ENCODE data around the gene NUDT4. TPM values are rescaled to one million over a fixed set of nuclear protein-coding genes. Genes with fewer than 3 reads are reported as not detected.
A peak's percentile ranks its signal among the peaks of the same experiment; 100 is the strongest.

NUDT4 gene
- total and polyA plus RNA-seq, 2 of the 4 experiments (the other 2 are of a cell fraction): 23.6 to 25.6 TPM

GRCh38 chr12:93361151-93361919 lies 16.4 kb upstream of the NUDT4 start:
- Histone ChIP-seq H2BK5ac (ENCODE audit: low read depth, low read length, poor library complexity, severe bottlenecking) (no peak overlapping the region), H4K8ac (ENCODE audit: low read depth in 2 of 2, low read length in 2 of 2) (no peak overlapping the region), H3K56ac (ENCODE audit: extremely low read depth, insufficient read depth, low read length) (no peak overlapping the region), H4K5ac (ENCODE audit: low read depth, low read length) (no peak overlapping the region), H2BK20ac (ENCODE audit: low read depth, low read length) (no peak overlapping the region), H3K27ac (ENCODE audit: insufficient read depth, low read length) (no peak overlapping the region), H2BK15ac (ENCODE audit: low read depth, low read length) (no peak overlapping the region), H3K4me1 (ENCODE audit: control insufficient read depth, insufficient read depth, low read length) (no peaks in the 10 kb centered on the region; the same call in 1 of the 2 replicates), H3K4me3 (ENCODE audit: insufficient read depth, low read depth, low read length) (no peak overlapping the region), H4K91ac (ENCODE audit: insufficient read depth, low read depth, low read length) (no peak overlapping the region), H2BK120ac (ENCODE audit: low read depth, low read length) (no peak overlapping the region), H3K9me1 (ENCODE audit: insufficient read depth, low read length) (no peaks in the 10 kb centered on the region), H4K20me1 (ENCODE audit: insufficient read depth, low read length) (no peaks in the 10 kb centered on the region), H2AK5ac (ENCODE audit: low read depth, low read length) (no peak overlapping the region), H3K4me2 (ENCODE audit: low read depth, low read length) (no peak overlapping the region), H3K4ac (ENCODE audit: low read depth, low read length) (no peak overlapping the region), H3K23ac (ENCODE audit: low read depth, low read length) (no peak overlapping the region), H3K27me3 (ENCODE audit: control insufficient read depth, insufficient read depth, low read length) (no peaks in the 10 kb centered on the region), H3K36me3 (ENCODE audit: control insufficient read depth, insufficient read depth, low read length) (no peaks in the 10 kb centered on the region), H3K9ac (ENCODE audit: low read depth, low read length) (no peak overlapping the region), H3K14ac (replicated peaks; ENCODE audit: low read depth, low read length) (no peak overlapping the region), H2AK9ac (replicated peaks; ENCODE audit: low read depth, low read length, poor library complexity) (no peak overlapping the region), H3K9me3 (ENCODE audit: control insufficient read depth, insufficient read depth, low read length) (no peaks in the 10 kb centered on the region), H2AFZ (replicated peaks; ENCODE audit: low read length, poor library complexity) (no peak overlapping the region), H3K79me1 (ENCODE audit: low read depth in 1 of 2, low read length in 2 of 2) (no peaks in the 10 kb centered on the region), H3K18ac (ENCODE audit: low read depth, low read length) (no peak overlapping the region)
- ATAC-seq (ENCODE audit: low read depth) (no peak), DNase-seq (peak; percentile 39)
- dilution Hi-C loops (cut with HindIII; ENCODE audit: low sequenced_read_pairs, unreplicated experiment): no loop called here
- no CpG with 5 or more reads among the region's 5 CpGs for WGBS, 2 experiments (ENCODE audit: extremely low coverage in 2 of 2, insufficient read length in 1 of 2)
- no TSS peak for BruUV-seq (replicated peaks)
- CTCF ChIA-PET: no interaction called here
- in situ Hi-C loops (cut with MboI; ENCODE audit: low sequenced_read_pairs): no loop called here
- POLR2A ChIA-PET (ENCODE audit: unreplicated experiment): no interaction called here
- intact Hi-C loops (cut with micrococcal nuclease): no loop called here
- TF ChIP-seq, protein P1, sequence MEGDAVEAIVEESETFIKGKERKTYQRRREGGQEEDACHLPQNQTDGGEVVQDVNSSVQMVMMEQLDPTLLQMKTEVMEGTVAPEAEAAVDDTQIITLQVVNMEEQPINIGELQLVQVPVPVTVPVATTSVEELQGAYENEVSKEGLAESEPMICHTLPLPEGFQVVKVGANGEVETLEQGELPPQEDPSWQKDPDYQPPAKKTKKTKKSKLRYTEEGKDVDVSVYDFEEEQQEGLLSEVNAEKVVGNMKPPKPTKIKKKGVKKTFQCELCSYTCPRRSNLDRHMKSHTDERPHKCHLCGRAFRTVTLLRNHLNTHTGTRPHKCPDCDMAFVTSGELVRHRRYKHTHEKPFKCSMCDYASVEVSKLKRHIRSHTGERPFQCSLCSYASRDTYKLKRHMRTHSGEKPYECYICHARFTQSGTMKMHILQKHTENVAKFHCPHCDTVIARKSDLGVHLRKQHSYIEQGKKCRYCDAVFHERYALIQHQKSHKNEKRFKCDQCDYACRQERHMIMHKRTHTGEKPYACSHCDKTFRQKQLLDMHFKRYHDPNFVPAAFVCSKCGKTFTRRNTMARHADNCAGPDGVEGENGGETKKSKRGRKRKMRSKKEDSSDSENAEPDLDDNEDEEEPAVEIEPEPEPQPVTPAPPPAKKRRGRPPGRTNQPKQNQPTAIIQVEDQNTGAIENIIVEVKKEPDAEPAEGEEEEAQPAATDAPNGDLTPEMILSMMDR (conservative IDR thresholded peaks at IDR 0.05; ENCODE audit: low read depth, low read length): no peak
- TF ChIP-seq, protein P2, sequence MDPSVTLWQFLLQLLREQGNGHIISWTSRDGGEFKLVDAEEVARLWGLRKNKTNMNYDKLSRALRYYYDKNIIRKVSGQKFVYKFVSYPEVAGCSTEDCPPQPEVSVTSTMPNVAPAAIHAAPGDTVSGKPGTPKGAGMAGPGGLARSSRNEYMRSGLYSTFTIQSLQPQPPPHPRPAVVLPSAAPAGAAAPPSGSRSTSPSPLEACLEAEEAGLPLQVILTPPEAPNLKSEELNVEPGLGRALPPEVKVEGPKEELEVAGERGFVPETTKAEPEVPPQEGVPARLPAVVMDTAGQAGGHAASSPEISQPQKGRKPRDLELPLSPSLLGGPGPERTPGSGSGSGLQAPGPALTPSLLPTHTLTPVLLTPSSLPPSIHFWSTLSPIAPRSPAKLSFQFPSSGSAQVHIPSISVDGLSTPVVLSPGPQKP (IDR thresholded peaks at IDR 0.05; ENCODE audit: borderline replicate concordance, low read depth, low read length): no peak
- no peak for TF ChIP-seq MXI1 (IDR thresholded peaks at IDR 0.05; ENCODE audit: borderline replicate concordance, low read depth, low read length)
- no peak for TF ChIP-seq BHLHE40 (IDR thresholded peaks at IDR 0.05; ENCODE audit: low read depth, low read length)
- TF ChIP-seq CEBPB (IDR thresholded peaks at IDR 0.05; ENCODE audit: low read depth, low read length): no peak
- TF ChIP-seq RFX5 (IDR thresholded peaks at IDR 0.05; ENCODE audit: low read depth, low read length): no peak
- TF ChIP-seq POLR2A (IDR thresholded peaks at IDR 0.05; ENCODE audit: low read depth, low read length): no peak
- no peak for TF ChIP-seq NFE2L2 (IDR thresholded peaks at IDR 0.05; ENCODE audit: low read depth, low read length)
- TF ChIP-seq MAFK (IDR thresholded peaks at IDR 0.05; ENCODE audit: low read depth, low read length): no peak
- no peak for TF ChIP-seq RCOR1 (IDR thresholded peaks at IDR 0.05; ENCODE audit: insufficient replicate concordance, low read length)
- TF ChIP-seq, protein P3, sequence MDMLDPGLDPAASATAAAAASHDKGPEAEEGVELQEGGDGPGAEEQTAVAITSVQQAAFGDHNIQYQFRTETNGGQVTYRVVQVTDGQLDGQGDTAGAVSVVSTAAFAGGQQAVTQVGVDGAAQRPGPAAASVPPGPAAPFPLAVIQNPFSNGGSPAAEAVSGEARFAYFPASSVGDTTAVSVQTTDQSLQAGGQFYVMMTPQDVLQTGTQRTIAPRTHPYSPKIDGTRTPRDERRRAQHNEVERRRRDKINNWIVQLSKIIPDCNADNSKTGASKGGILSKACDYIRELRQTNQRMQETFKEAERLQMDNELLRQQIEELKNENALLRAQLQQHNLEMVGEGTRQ (IDR thresholded peaks at IDR 0.05; ENCODE audit: low read depth, low read length): no peak; the same call in 1 of the 2 replicates
- no peak for TF ChIP-seq SMC3 (IDR thresholded peaks at IDR 0.05; ENCODE audit: low read depth, low read length)
- no peak for TF ChIP-seq CHD1 (IDR thresholded peaks at IDR 0.05; ENCODE audit: low read depth, low read length)
- no peak for TF ChIP-seq FOS (IDR thresholded peaks at IDR 0.05; ENCODE audit: low read depth, low read length)
- no peak for TF ChIP-seq RAD21 (IDR thresholded peaks at IDR 0.05; ENCODE audit: low read length)
- TF ChIP-seq MAZ (IDR thresholded peaks at IDR 0.05; ENCODE audit: borderline replicate concordance, low read depth, low read length): no peak

Data from IMR-90 (cell line).